Activated naive CD4-positive, alpha-beta T cell treated with anti-CD3 and anti-CD28 coated beads for 36 hours (primary cell): ENCODE results near the gene TRAK2. TPM values are rescaled to one million over a fixed set of nuclear protein-coding genes. Genes with fewer than 3 reads are reported as not detected.
"Not testable (repeated sequence)": the region's sequence is repeated elsewhere in the genome, so short reads cannot be mapped to it uniquely, and the experiment has no call there.

Experiments
- CTCF ChIA-PET: fragments of 350-600 bp; sonication (Branson Sonifier 250); formaldehyde crosslinking; loops from one replicate; lab custom pipeline; 2021; ENCODE audit warnings: antibody characterized with exemption; lab: Charles Lee
- DNase-seq: peaks from one replicate; pipeline ENCODE4 v3.0.0-alpha.2; 2020
- H3K27ac Mint-ChIP-seq: one replicate; pipeline ENCODE4 v1.8.0; 2021; ENCODE audit warnings: mild to moderate bottlenecking, mixed read lengths
- H3K27me3 Mint-ChIP-seq: one replicate; pipeline ENCODE4 v1.8.0; 2021; ENCODE audit warnings: low read depth, mixed read lengths
- H3K36me3 Mint-ChIP-seq: one replicate; pipeline ENCODE4 v1.8.0; 2021; ENCODE audit warnings: low read depth, mixed read lengths
- H3K4me1 Mint-ChIP-seq: one replicate; pipeline ENCODE4 v1.8.0; 2021; ENCODE audit warnings: low read depth, mixed read lengths
- H3K4me3 Mint-ChIP-seq: one replicate; pipeline ENCODE4 v1.8.0; 2021; ENCODE audit warnings: mild to moderate bottlenecking, moderate library complexity, mixed read lengths
- H3K9me3 Mint-ChIP-seq: one replicate; pipeline ENCODE4 v1.8.0; 2021; ENCODE audit warnings: mixed read lengths
- intact Hi-C: fragments of 100-400 bp; cut with micrococcal nuclease; formaldehyde crosslinking; loops from one replicate; pipeline ENCODE4 v1.15.1; 2023
- total RNA-seq, 2 experiments: library from RNA; stranded (reverse); gene quantifications; one replicate each; pipeline ENCODE4 v1.2.3, GENCODE V29; 2021

TRAK2 gene
- total RNA-seq, 2 experiments from 2014 or later: 10.4 TPM

- no peaks in the 10 kb centered on the region for H3K9me3 Mint-ChIP-seq
- no peak for DNase-seq
- peaks cover 30% of the 10 kb centered on the region for H3K4me1 Mint-ChIP-seq
- CTCF ChIA-PET: interaction anchor here (0.6 kb wide), 1 partner anchor 172 kb away, joined by 3 read pairs; no protein-coding TSS in a partner anchor
- H3K4me3 Mint-ChIP-seq: no peak overlapping the region
- peaks cover 7% of the 10 kb centered on the region for H3K36me3 Mint-ChIP-seq
- H3K27ac Mint-ChIP-seq: no peak overlapping the region
- H3K27me3 Mint-ChIP-seq: no peaks in the 10 kb centered on the region
- intact Hi-C loops: no loop called here
Measured at GRCh38 chr2:201406077-201406662, 45.1 kb downstream of the TRAK2 start.

GRCh38 chr2:201404699-201405280, 46.5 kb downstream of the TRAK2 start:
- Mint-ChIP-seq H3K9me3 (no peaks in the 10 kb centered on the region), H3K27me3 (no peaks in the 10 kb centered on the region), H3K27ac (no peak overlapping the region), H3K4me1 (peaks cover 31% of the 10 kb centered on the region), H3K4me3 (no peak overlapping the region), H3K36me3 (peaks cover 5% of the 10 kb centered on the region)
- intact Hi-C loops: no loop called here
- CTCF ChIA-PET: no interaction called here
- no peak for DNase-seq

- no peaks in the 10 kb centered on the region for H3K27me3 Mint-ChIP-seq
- peaks cover 8% of the 10 kb centered on the region for H3K36me3 Mint-ChIP-seq
- H3K9me3 Mint-ChIP-seq: no peaks in the 10 kb centered on the region
- intact Hi-C loops: no loop called here
- CTCF ChIA-PET: no interaction called here
- H3K4me3 Mint-ChIP-seq: no peak overlapping the region
- no peak overlapping the region for H3K27ac Mint-ChIP-seq
- peaks cover 31% of the 10 kb centered on the region for H3K4me1 Mint-ChIP-seq
- DNase-seq: no peak
Measured at GRCh38 chr2:201403880-201404279, 47.4 kb downstream of the TRAK2 start.

- DNase-seq: no peak
- no peaks in the 10 kb centered on the region for H3K27me3 Mint-ChIP-seq
- peaks cover 29% of the 10 kb centered on the region for H3K4me1 Mint-ChIP-seq
Measured at GRCh38 chr2:201402651-201403562, 48.4 kb downstream of the TRAK2 start.

GRCh38 chr2:201401815-201402214, 49.4 kb downstream of the TRAK2 start:
- CTCF ChIA-PET: interaction anchor here (1.1 kb wide), 1 partner anchor 38 kb away, joined by 4 read pairs; no protein-coding TSS in a partner anchor
- H3K36me3 Mint-ChIP-seq: peaks cover 7% of the 10 kb centered on the region
- no peak for DNase-seq
- peaks cover 24% of the 10 kb centered on the region for H3K4me1 Mint-ChIP-seq
- intact Hi-C loops: no loop called here
- H3K4me3 Mint-ChIP-seq: no peak overlapping the region
- no peaks in the 10 kb centered on the region for H3K9me3 Mint-ChIP-seq
- H3K27ac Mint-ChIP-seq: no peak overlapping the region
- no peaks in the 10 kb centered on the region for H3K27me3 Mint-ChIP-seq

More at GRCh38 chr2:201402651-201403562, 48.4 kb downstream of the TRAK2 start:
- CTCF ChIA-PET: interaction anchor here (0.5 to 1.1 kb wide), 2 partner anchors 39 to 41 kb away, joined by 3 to 4 read pairs; no protein-coding TSS in a partner anchor
- no peak overlapping the region for H3K4me3 Mint-ChIP-seq
- no peak overlapping the region for H3K27ac Mint-ChIP-seq
- H3K9me3 Mint-ChIP-seq: no peaks in the 10 kb centered on the region
- intact Hi-C loops: no loop called here
- peaks cover 8% of the 10 kb centered on the region for H3K36me3 Mint-ChIP-seq

GRCh38 chr2:201396595-201396994, 54.7 kb downstream of the TRAK2 start:
- CTCF ChIA-PET: no interaction called here

GRCh38 chr2:201383136-201383535, 68.1 kb downstream of the TRAK2 start:
- CTCF ChIA-PET: no interaction called here
- peaks cover 38% of the 10 kb centered on the region for H3K36me3 Mint-ChIP-seq
- no peak overlapping the region for H3K27ac Mint-ChIP-seq
- DNase-seq: no peak
- H3K27me3 Mint-ChIP-seq: no peaks in the 10 kb centered on the region
- H3K9me3 Mint-ChIP-seq: peaks cover 2% of the 10 kb centered on the region
- no peaks in the 10 kb centered on the region for H3K4me1 Mint-ChIP-seq
- intact Hi-C loops: no loop called here
- H3K4me3 Mint-ChIP-seq: no peak overlapping the region

More at GRCh38 chr2:201396595-201396994, 54.7 kb downstream of the TRAK2 start:
- H3K27me3 Mint-ChIP-seq: no peaks in the 10 kb centered on the region
- peaks cover 13% of the 10 kb centered on the region for H3K36me3 Mint-ChIP-seq
- peaks cover 4% of the 10 kb centered on the region for H3K4me1 Mint-ChIP-seq
- intact Hi-C loops: no loop called here
- no peak overlapping the region for H3K27ac Mint-ChIP-seq
- no peak overlapping the region for H3K4me3 Mint-ChIP-seq
- no peak for DNase-seq
- no peaks in the 10 kb centered on the region for H3K9me3 Mint-ChIP-seq

GRCh38 chr2:201378496-201379397, 72.5 kb downstream of the TRAK2 start:
- H3K27me3 Mint-ChIP-seq: no peaks in the 10 kb centered on the region
- no peaks in the 10 kb centered on the region for H3K4me1 Mint-ChIP-seq
- CTCF ChIA-PET: no interaction called here
- H3K4me3 Mint-ChIP-seq: no peak overlapping the region
- no peak for DNase-seq
- peaks cover 2% of the 10 kb centered on the region for H3K9me3 Mint-ChIP-seq
- H3K27ac Mint-ChIP-seq: no peak overlapping the region
- intact Hi-C loops: no loop called here
- H3K36me3 Mint-ChIP-seq: peaks cover 53% of the 10 kb centered on the region

- DNase-seq: no peak
- intact Hi-C loops: no loop called here
- H3K36me3 Mint-ChIP-seq: peaks cover 55% of the 10 kb centered on the region
- no peak overlapping the region for H3K27ac Mint-ChIP-seq
- H3K4me1 Mint-ChIP-seq: no peaks in the 10 kb centered on the region
- CTCF ChIA-PET: interaction anchor here (1.2 kb wide), 1 partner anchor 12 kb away, joined by 4 read pairs; no protein-coding TSS in a partner anchor
- peaks cover 2% of the 10 kb centered on the region for H3K9me3 Mint-ChIP-seq
- no peaks in the 10 kb centered on the region for H3K27me3 Mint-ChIP-seq
- H3K4me3 Mint-ChIP-seq: no peak overlapping the region
Measured at GRCh38 chr2:201377218-201377617, 74.0 kb downstream of the TRAK2 start.

GRCh38 chr2:201369775-201370174, 81.5 kb downstream of the TRAK2 start:
- CTCF ChIA-PET: no interaction called here
- no peak overlapping the region for H3K27ac Mint-ChIP-seq
- no peaks in the 10 kb centered on the region for H3K27me3 Mint-ChIP-seq

GRCh38 chr2:201369318-201369717, 81.9 kb downstream of the TRAK2 start:
- intact Hi-C loops, H3K4me1 Mint-ChIP-seq, H3K4me3 Mint-ChIP-seq, DNase-seq, CTCF ChIA-PET, H3K27ac Mint-ChIP-seq, H3K27me3 Mint-ChIP-seq: not testable (repeated sequence)
- peaks cover 13% of the 10 kb centered on the region for H3K9me3 Mint-ChIP-seq
- peaks cover 47% of the 10 kb centered on the region for H3K36me3 Mint-ChIP-seq

More at GRCh38 chr2:201369775-201370174, 81.5 kb downstream of the TRAK2 start:
- intact Hi-C loops: no loop called here
- Mint-ChIP-seq H3K4me1 (no peaks in the 10 kb centered on the region), H3K4me3 (no peak overlapping the region), H3K9me3 (peaks cover 13% of the 10 kb centered on the region), H3K36me3 (peaks cover 51% of the 10 kb centered on the region)
- no peak for DNase-seq
